Measurements from ENCODE around the gene NUDT19. TPM values are rescaled to one million over a fixed set of nuclear protein-coding genes. Genes with fewer than 3 reads are reported as not detected.
A peak's percentile ranks its signal among the peaks of the same experiment; 100 is the strongest.

NUDT19 gene
- total RNA-seq, 1 donor from 2014 or later, result 6.2 TPM

- peaks cover 10 to 18% of the 10 kb centered on the region in 2 donors for H3K4me1 ChIP-seq
- TF ChIP-seq CTCF (IDR thresholded peaks at IDR 0.05), result no peak
- H3K36me3 ChIP-seq, result peaks cover 3 to 9% of the 10 kb centered on the region in 2 donors
- no peaks in the 10 kb centered on the region for H3K9me3 ChIP-seq
- intact Hi-C loops (cut with DNase I), result loop anchor here (5.0 to 10.0 kb wide), 2 partner anchors 75 to 853 kb away; partner anchors contain the start of gene PEPD
- H3K4me3 ChIP-seq, result no peak overlapping the region
- peaks cover 10% of the 10 kb centered on the region for H3K27me3 ChIP-seq
- no peak for DNase-seq (ENCODE audit: low spot score in 2 of 2)
- H3K27ac ChIP-seq, result no peak overlapping the region
These were observed 19.6 kb upstream of the NUDT19 start for GRCh38 chr19:32671883-32672593.

- intact Hi-C loops (cut with DNase I), result loop anchor here (5.0 to 10.0 kb wide), 2 partner anchors 76 to 852 kb away; partner anchors contain the start of gene PEPD
- no peak for TF ChIP-seq CTCF (IDR thresholded peaks at IDR 0.05)
- peaks cover 10 to 18% of the 10 kb centered on the region in 2 donors for H3K4me1 ChIP-seq
- no peak for DNase-seq (ENCODE audit: low spot score in 2 of 2)
- H3K27me3 ChIP-seq, result peaks cover 10% of the 10 kb centered on the region
- H3K36me3 ChIP-seq, result peaks cover 0 to 6% of the 10 kb centered on the region in 2 donors
- no peaks in the 10 kb centered on the region for H3K9me3 ChIP-seq
- no peak overlapping the region for H3K27ac ChIP-seq
- H3K4me3 ChIP-seq, result no peak overlapping the region
These were observed 18.8 kb upstream of the NUDT19 start for GRCh38 chr19:32672841-32673240.

DNA sequence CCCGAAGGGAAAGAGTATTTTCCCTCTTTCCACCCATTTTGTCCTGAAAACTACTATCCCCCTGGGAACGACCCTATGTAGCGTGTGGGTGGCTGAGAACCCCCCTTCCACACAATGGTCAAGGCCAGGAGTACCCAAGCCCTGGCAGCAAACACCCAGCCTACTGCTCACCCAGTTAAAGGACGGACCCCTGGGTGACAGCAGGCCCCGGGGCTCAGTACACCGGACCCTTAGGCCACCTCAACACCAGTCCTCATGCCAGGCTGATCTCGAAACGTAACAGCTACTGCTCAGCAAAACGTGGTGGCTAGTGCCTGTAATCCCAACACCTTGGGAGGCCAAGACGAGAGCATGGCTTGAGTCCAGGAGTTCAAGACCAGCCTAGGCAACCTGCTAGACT is 18.0 kb upstream of the NUDT19 start:
- Histone ChIP-seq H3K36me3 (peaks cover 0 to 6% of the 10 kb centered on the region in 2 donors), H3K4me3 (peak overlapping the region; percentile 93 to 98), H3K27ac (no peak overlapping the region), H3K9me3 (no peaks in the 10 kb centered on the region), H3K4me1 (peaks cover 10 to 18% of the 10 kb centered on the region in 2 donors), H3K27me3 (peaks cover 10% of the 10 kb centered on the region)
- intact Hi-C loops (cut with DNase I), result loop anchor here (5.0 to 10.0 kb wide), 2 partner anchors 76 to 851 kb away; partner anchors contain the start of gene PEPD
- no peak for DNase-seq (ENCODE audit: low spot score in 2 of 2)
- TF ChIP-seq CTCF (IDR thresholded peaks at IDR 0.05), result no peak

DNA sequence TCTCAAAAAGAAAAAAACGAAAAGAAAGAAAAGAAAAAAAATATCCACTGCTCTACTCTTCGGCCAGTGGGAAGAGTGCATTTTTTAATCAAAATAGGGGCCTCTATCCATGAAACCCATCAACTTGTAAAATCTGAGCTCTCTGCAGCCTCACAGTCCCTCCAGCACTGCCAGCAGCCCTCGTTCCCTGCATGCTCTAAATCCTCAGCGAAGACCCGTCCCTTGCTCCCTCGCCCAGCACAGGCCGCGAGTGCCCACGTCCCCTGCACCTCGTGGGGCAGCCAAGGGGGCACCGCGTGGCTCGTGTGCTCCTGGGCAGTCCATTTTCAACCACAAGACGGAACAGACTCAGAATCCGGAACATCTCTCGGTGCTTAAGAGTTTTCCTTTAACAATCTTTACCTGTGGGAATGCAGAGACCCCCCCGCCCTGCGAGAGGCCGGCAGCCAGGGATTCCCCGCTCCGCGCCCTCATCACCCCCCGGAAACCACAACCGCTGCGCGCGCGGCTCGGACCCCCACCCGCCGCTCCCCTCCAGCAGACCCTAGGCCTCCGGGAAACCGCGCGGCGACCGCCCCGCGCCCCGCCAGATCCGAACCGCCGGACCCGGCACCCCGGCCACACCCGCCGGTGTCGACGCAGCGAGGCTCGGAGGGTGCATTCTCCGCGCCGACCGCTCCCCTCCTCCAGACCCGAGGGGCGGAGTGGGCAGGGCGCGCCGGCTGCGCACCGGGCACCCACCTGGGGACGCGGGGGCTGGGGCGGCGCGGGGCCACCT is 17.3 kb upstream of the NUDT19 start:
- peak overlapping the region; percentile 61 to 72 for H3K27ac ChIP-seq
- peaks cover 10 to 18% of the 10 kb centered on the region in 2 donors for H3K4me1 ChIP-seq
- intact Hi-C loops (cut with DNase I), result loop anchor here (5.0 to 10.0 kb wide), 2 partner anchors 77 to 850 kb away; partner anchors contain the start of gene PEPD

More for the DNA sequence above, 17.3 kb upstream of the NUDT19 start:
- Histone ChIP-seq H3K9me3 (no peaks in the 10 kb centered on the region), H3K36me3 (peaks cover 0 to 2% of the 10 kb centered on the region in 2 donors), H3K4me3 (peak overlapping the region; percentile 93 to 98), H3K27me3 (peaks cover 10% of the 10 kb centered on the region)
- TF ChIP-seq CTCF (IDR thresholded peaks at IDR 0.05), result no peak
- DNase-seq (ENCODE audit: low spot score in 2 of 2), result no peak
